HepG2 (cell line): Measurements from ENCODE around the gene NRSN2. TPM values are rescaled to one million over a fixed set of nuclear protein-coding genes. Genes with fewer than 3 reads are reported as not detected.

Experiments used
- ATRX ChIP-seq: sonication (generic); formaldehyde crosslinking; IDR thresholded peaks from 2 replicates; pipeline ENCODE4 v1.4.0; 2020; ENCODE audit warnings: missing genetic modification reagents, borderline replicate concordance
- CCAR2 ChIP-seq: fragments of 200-400 bp; formaldehyde crosslinking; optimal IDR thresholded peaks from 2 replicates; pipeline ENCODE3; 2018; ENCODE audit warnings: low read depth, mild to moderate bottlenecking, low read length, moderate library complexity
- HHEX ChIP-seq: IDR thresholded peaks from 2 replicates; pipeline ENCODE4 v1.6.1; 2016; ENCODE audit warnings: control low read depth
- HMGXB3 ChIP-seq: sonication (generic); formaldehyde crosslinking; IDR thresholded peaks from 2 replicates; pipeline ENCODE4 v1.4.0; 2020; ENCODE audit warnings: missing genetic modification reagents, borderline replicate concordance
- LCORL ChIP-seq, 2 experiments: fragments of 450-650 bp in 1 of 2; sonication (generic) in 1 of 2; formaldehyde crosslinking in 1 of 2; IDR thresholded peaks; 2 replicates each; pipeline versions ENCODE4 v1.5.0 to v1.6.1; 2017 to 2020; ENCODE audit warnings: antibody characterized with exemption in 1 of 2, missing genetic modification reagents in 1 of 2
- NR2C2 ChIP-seq: sonication (generic); formaldehyde crosslinking; IDR thresholded peaks from 2 replicates; pipeline ENCODE4 v1.4.0; 2020; ENCODE audit warnings: missing genetic modification reagents, mild to moderate bottlenecking, moderate library complexity, borderline replicate concordance
- PPARG ChIP-seq: conservative IDR thresholded peaks from 2 replicates; pipeline ENCODE4 v1.6.1; 2016; ENCODE audit warnings: missing biosample characterization, missing genetic modification reagents
- SKI ChIP-seq: fragments of 450-650 bp; IDR thresholded peaks from one replicate; pipeline ENCODE4 v1.6.1; 2018; ENCODE audit warnings: mild to moderate bottlenecking; ENCODE audit not compliant: partially characterized antibody
- SYNCRIP ChIP-seq: fragments of 200-400 bp; formaldehyde crosslinking; IDR thresholded peaks from 2 replicates; pipeline ENCODE4 v1.6.1; 2018; ENCODE audit warnings: mild to moderate bottlenecking, low read depth, low read length; ENCODE audit not compliant: insufficient read depth
- ZFP62 ChIP-seq: sonication (generic); formaldehyde crosslinking; IDR thresholded peaks from 2 replicates; pipeline ENCODE4 v1.4.0; 2020; ENCODE audit warnings: missing genetic modification reagents
- ZNF337 ChIP-seq: sonication (generic); formaldehyde crosslinking; IDR thresholded peaks from 2 replicates; pipeline ENCODE4 v1.5.1; 2020; ENCODE audit warnings: missing genetic modification reagents, low read depth, mild to moderate bottlenecking, borderline replicate concordance
- ZNF550 ChIP-seq: sonication (generic); formaldehyde crosslinking; IDR thresholded peaks from 2 replicates; pipeline ENCODE4 v1.4.0; 2020; ENCODE audit warnings: mild to moderate bottlenecking, missing genetic modification reagents, borderline replicate concordance
- ZNF605 ChIP-seq: sonication (generic); formaldehyde crosslinking; IDR thresholded peaks from 2 replicates; pipeline ENCODE4 v1.8.0; 2022; ENCODE audit warnings: mild to moderate bottlenecking, missing genetic modification reagents
- ZNF747 ChIP-seq: sonication (generic); formaldehyde crosslinking; IDR thresholded peaks from 2 replicates; pipeline ENCODE4 v1.8.1; 2023; ENCODE audit warnings: missing genetic modification reagents, mild to moderate bottlenecking, borderline replicate concordance
- ZNF777 ChIP-seq: sonication (generic); formaldehyde crosslinking; IDR thresholded peaks from 2 replicates; pipeline ENCODE4 v1.4.0; 2020; ENCODE audit warnings: missing genetic modification reagents
- ZNF879 ChIP-seq: sonication (generic); formaldehyde crosslinking; IDR thresholded peaks from 2 replicates; pipeline ENCODE4 v1.8.1; 2023; ENCODE audit warnings: missing genetic modification reagents
- polyA plus RNA-seq, 8 experiments: library from polyadenylated mRNA; depleted of rRNA in 3 of 8; stranded (reverse) in 7 of 8; unstranded in 1 of 8; fragments of >200 nt; fragmentation: Illumina TruSeq in 4 of 8; extraction: Trizol in 4 of 8; gene quantifications; 2 replicates each; pipeline versions ENCODE4 v1.2.1 to v1.2.3, GENCODE V29; 2011 to 2016; ENCODE audit warnings: low read depth in 4 of 8, missing spikeins in 1 of 8, mixed read lengths in 1 of 8; ENCODE audit not compliant: insufficient read depth in 1 of 8
- total RNA-seq, 5 experiments: library from RNA; depleted of rRNA; stranded (reverse); fragments of >200 nt; fragmentation: Illumina TruSeq; extraction: Trizol; gene quantifications; 2 replicates each; pipeline ENCODE4 v1.2.3, GENCODE V29; 2016; ENCODE audit warnings: low read depth in 1 of 5
- TF ChIP-seq, protein P1 (sequence below): IDR thresholded peaks from 2 replicates; pipeline ENCODE4 v1.6.1; 2016; ENCODE audit warnings: low read depth, borderline replicate concordance
- TF ChIP-seq, protein P2 (sequence below): sonication (generic); formaldehyde crosslinking; IDR thresholded peaks from 2 replicates; pipeline ENCODE4 v1.8.1; 2023; ENCODE audit warnings: missing genetic modification reagents, inconsistent platforms, borderline replicate concordance
- TF ChIP-seq, protein P3 (sequence below): sonication (generic); formaldehyde crosslinking; IDR thresholded peaks from 2 replicates; pipeline ENCODE4 v1.4.0; 2020; ENCODE audit warnings: missing genetic modification reagents, borderline replicate concordance
- TF ChIP-seq, protein P4 (sequence below): sonication (generic); formaldehyde crosslinking; IDR thresholded peaks from 2 replicates; pipeline ENCODE4 v1.8.1; 2023; ENCODE audit warnings: mild to moderate bottlenecking, inconsistent platforms, moderate library complexity, missing genetic modification reagents, borderline replicate concordance

NRSN2 gene
- total and polyA plus RNA-seq, 2 of the 13 experiments (the other 11 are each of a cell fraction or from before 2014, with no cell fraction given), result 32.3 to 49.4 TPM

- TF ChIP-seq ZNF747, result peak; percentile 100
- 0 out of 2 replicates have a peak, but pooled peaks have one; percentile 21 for TF ChIP-seq HHEX (CRISPR knock-in tag)
- no peak for TF ChIP-seq ATRX (CRISPR knock-in tag)
- peak; percentile 57 for TF ChIP-seq ZNF605 (CRISPR knock-in tag)
- TF ChIP-seq, protein P1, sequence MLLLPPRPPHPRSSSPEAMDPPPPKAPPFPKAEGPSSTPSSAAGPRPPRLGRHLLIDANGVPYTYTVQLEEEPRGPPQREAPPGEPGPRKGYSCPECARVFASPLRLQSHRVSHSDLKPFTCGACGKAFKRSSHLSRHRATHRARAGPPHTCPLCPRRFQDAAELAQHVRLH (CRISPR knock-in tag), result peak; percentile 95; the same call in 1 of the 2 replicates
- peak; percentile 94 for TF ChIP-seq SKI
- peak; percentile 89 for TF ChIP-seq PPARG (CRISPR knock-in tag)
- TF ChIP-seq CCAR2, result no peak
- 0 out of 2 replicates have a peak, but pooled peaks have one; percentile 90 for TF ChIP-seq HMGXB3 (CRISPR knock-in tag)
- TF ChIP-seq ZNF777 (CRISPR knock-in tag), result peak; percentile 75
- TF ChIP-seq, protein P2, sequence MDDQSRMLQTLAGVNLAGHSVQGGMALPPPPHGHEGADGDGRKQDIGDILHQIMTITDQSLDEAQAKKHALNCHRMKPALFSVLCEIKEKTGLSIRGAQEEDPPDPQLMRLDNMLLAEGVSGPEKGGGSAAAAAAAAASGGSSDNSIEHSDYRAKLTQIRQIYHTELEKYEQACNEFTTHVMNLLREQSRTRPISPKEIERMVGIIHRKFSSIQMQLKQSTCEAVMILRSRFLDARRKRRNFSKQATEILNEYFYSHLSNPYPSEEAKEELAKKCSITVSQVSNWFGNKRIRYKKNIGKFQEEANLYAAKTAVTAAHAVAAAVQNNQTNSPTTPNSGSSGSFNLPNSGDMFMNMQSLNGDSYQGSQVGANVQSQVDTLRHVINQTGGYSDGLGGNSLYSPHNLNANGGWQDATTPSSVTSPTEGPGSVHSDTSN (CRISPR knock-in tag), result no peak
- TF ChIP-seq, protein P3, sequence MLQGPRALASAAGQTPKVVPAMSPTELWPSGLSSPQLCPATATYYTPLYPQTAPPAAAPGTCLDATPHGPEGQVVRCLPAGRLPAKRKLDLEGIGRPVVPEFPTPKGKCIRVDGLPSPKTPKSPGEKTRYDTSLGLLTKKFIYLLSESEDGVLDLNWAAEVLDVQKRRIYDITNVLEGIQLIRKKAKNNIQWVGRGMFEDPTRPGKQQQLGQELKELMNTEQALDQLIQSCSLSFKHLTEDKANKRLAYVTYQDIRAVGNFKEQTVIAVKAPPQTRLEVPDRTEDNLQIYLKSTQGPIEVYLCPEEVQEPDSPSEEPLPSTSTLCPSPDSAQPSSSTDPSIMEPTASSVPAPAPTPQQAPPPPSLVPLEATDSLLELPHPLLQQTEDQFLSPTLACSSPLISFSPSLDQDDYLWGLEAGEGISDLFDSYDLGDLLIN, result peak; percentile 86; the same call in 1 of the 2 replicates
- TF ChIP-seq ZNF337 (CRISPR knock-in tag), result no peak
- no peak for TF ChIP-seq ZNF550
- peak; percentile 95 for TF ChIP-seq NR2C2
- TF ChIP-seq ZFP62, result no peak
- TF ChIP-seq, protein P4, sequence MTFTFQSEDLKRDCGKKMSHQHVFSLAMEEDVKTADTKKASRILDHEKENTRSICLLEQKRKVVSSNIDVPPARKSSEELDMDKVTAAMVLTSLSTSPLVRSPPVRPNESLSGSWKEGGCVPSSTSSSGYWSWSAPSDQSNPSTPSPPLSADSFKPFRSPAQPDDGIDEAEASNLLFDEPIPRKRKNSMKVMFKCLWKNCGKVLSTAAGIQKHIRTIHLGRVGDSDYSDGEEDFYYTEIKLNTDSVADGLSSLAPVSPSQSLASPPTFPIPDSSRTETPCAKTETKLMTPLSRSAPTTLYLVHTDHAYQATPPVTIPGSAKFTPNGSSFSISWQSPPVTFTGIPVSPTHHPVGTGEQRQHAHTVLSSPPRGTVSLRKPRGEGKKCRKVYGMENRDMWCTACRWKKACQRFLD (CRISPR knock-in tag), result no peak; the same call in 1 of the 2 replicates
- peak; percentile 60; the same call in 1 of the 2 replicates for TF ChIP-seq ZNF879 (CRISPR knock-in tag)
- no peak for TF ChIP-seq LCORL (IDR thresholded peaks at IDR 0.05)
- peak; percentile 100 for TF ChIP-seq LCORL (CRISPR knock-in tag; IDR thresholded peaks at IDR 0.05)
- TF ChIP-seq SYNCRIP, result no peak
Observed at GRCh38 chr20:347640-348484, 951 bp downstream of the NRSN2 start (continued).
